Spleen (tissue), 11 donors: ENCODE data around the gene TYMP. TPM values are rescaled to one million over a fixed set of nuclear protein-coding genes. Genes with fewer than 3 reads are reported as not detected.

Source experiments
- DNase-seq: peaks from one replicate; pipeline ENCODE4 v3.0.0-alpha.2; 2020
- H3K27ac ChIP-seq, 8 donors: fragments of 200-600 bp; sonication (generic) in 7 of 8; 1 replicate in 4 of 8; 2 replicates in 4 of 8; pipeline versions ENCODE4 v1.5.0 to v1.8.0; 2016 to 2021; ENCODE audit warnings: inconsistent platforms in 4 of 8, mild to moderate bottlenecking in 4 of 8, moderate library complexity in 1 of 8
- H3K27me3 ChIP-seq, 7 donors: fragments of 200-600 bp; sonication (generic) in 6 of 7; replicated peaks in 1 of 7; 1 replicate in 4 of 7; 2 replicates in 3 of 7; pipeline versions ENCODE4 v1.5.0 to v1.8.0; 2016 to 2021; ENCODE audit warnings: inconsistent platforms in 3 of 7, mild to moderate bottlenecking in 1 of 7
- H3K36me3 ChIP-seq, 6 donors: fragments of 200-600 bp; sonication (generic) in 5 of 6; 1 replicate in 4 of 6; 2 replicates in 2 of 6; pipeline versions ENCODE4 v1.5.0 to v1.8.0; 2016 to 2021; ENCODE audit warnings: inconsistent platforms in 2 of 6
- H3K4me1 ChIP-seq, 6 donors: fragments of 200-600 bp; sonication (generic) in 5 of 6; 1 replicate in 3 of 6; 2 replicates in 3 of 6; pipeline versions ENCODE4 v1.5.0 to v1.8.0; 2016 to 2021; ENCODE audit warnings: inconsistent platforms in 3 of 6
- H3K4me3 ChIP-seq, 8 donors: fragments of 200-600 bp; sonication (generic) in 7 of 8; 1 replicate in 4 of 8; 2 replicates in 4 of 8; pipeline versions ENCODE4 v1.5.0 to v1.8.0; 2016 to 2021; ENCODE audit warnings: inconsistent platforms in 4 of 8, mild to moderate bottlenecking in 4 of 8, moderate library complexity in 2 of 8
- H3K9me3 ChIP-seq, 8 donors: fragments of 200-600 bp; sonication (generic) in 7 of 8; 1 replicate in 4 of 8; 2 replicates in 4 of 8; pipeline versions ENCODE4 v1.5.0 to v1.8.0; 2016 to 2021; ENCODE audit warnings: inconsistent platforms in 4 of 8
- POLR2A ChIP-seq, 3 donors: fragments of 450-650 bp; IDR thresholded peaks; one replicate each; pipeline ENCODE4 v1.5.1; 2017; ENCODE audit warnings: antibody characterized with exemption in 3 of 3, mild to moderate bottlenecking in 1 of 3
- POLR2AphosphoS5 ChIP-seq, 3 donors: sonication (generic); formaldehyde crosslinking; IDR thresholded peaks; one replicate each; pipeline ENCODE4 v1.5.1; 2017; ENCODE audit warnings: antibody characterized with exemption in 3 of 3
- WGBS, 5 donors: extraction: QIAGEN DNeasy Blood & Tissue Kit in 3 of 5; methylation state at CpG; one replicate each; pipeline versions ENCODE4 v1.1.5 to v1.1.7; 2013 to 2018; 5-methylcytosine and 5-hydroxymethylcytosine counted together
- intact Hi-C: fragments of 100-400 bp; cut with DNase I; formaldehyde crosslinking; loops from one replicate; pipeline ENCODE4 v1.15.0; 2023; ENCODE audit warnings: low total_unique reads
- polyA plus RNA-seq, 3 donors: library from polyadenylated mRNA; stranded (reverse); fragments of 200-250 nt; gene quantifications; one replicate each; pipeline ENCODE4 v1.2.1, GENCODE V29; 2013
- total RNA-seq, 7 donors: library from RNA; depleted of rRNA in 3 of 7; stranded (reverse); fragments of >200 nt in 3 of 7; fragmentation: NEBNext Ultra II Directional in 4 of 7; extraction: Animal tissue kit (Norgen Biotek cat#: 25700) in 4 of 7; gene quantifications; one replicate each; pipeline versions ENCODE4 v1.1.0 to v1.2.1, GENCODE V29; 2016 to 2021
- TF ChIP-seq, protein P1 (sequence below), 11 experiments: fragments of 200-600 bp in 7 of 11; fragments of 450-650 bp in 4 of 11; sonication (generic) in 4 of 11; IDR thresholded peaks in 8 of 11; conservative IDR thresholded peaks in 3 of 11; 1 replicate in 7 of 11; 2 replicates in 4 of 11; pipeline versions ENCODE4 v1.4.0 to v1.8.0; 2016 to 2021; ENCODE audit warnings: antibody characterized with exemption in 11 of 11, inconsistent platforms in 4 of 11, mild to moderate bottlenecking in 1 of 11
- donor health status: healthy with polysubstance abuse.
- donor health status: DM: no; HTN: no; CAD: no; lungs with moderate emphysema.
- donor health status: DM: no; HTN: no; CAD: no.
- donor health status: Bipolar disorder and iron deficiency.
- donor health status: healthy.
- donor health status: DM: no; HTN: no; CAD: no.
- donor health status: DM: yes; HTN: yes; CAD: no.

The TYMP gene
- total and polyA plus RNA-seq, 10 donors, result 73.7 to 284 (median 145) TPM

DNA sequence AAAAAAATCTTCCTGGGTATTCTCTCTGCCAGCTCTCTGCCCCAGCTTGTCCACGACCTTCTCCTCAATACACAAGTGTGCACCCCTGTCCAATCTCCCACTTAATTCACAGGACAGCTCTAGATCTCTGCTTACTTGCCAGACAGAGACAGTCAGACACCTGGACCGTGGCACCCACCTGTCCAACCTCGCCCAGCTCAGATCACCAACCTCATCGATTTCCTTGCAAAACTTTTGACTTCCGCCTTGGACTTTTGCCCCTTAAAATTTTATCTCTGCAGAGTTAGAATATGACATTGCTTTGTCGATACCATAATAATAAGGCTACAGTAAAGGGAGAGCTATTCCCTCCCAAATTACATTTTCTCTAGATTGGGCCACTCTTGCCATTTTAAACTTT is 32.7 kb downstream of the TYMP start:
- no peaks in the 10 kb centered on the region for H3K27me3 ChIP-seq
- H3K9me3 ChIP-seq, result no peaks in the 10 kb centered on the region
- no peak overlapping the region for H3K4me3 ChIP-seq
- TF ChIP-seq POLR2AphosphoS5 (IDR thresholded peaks at IDR 0.05), result no peak
- TF ChIP-seq, protein P1, sequence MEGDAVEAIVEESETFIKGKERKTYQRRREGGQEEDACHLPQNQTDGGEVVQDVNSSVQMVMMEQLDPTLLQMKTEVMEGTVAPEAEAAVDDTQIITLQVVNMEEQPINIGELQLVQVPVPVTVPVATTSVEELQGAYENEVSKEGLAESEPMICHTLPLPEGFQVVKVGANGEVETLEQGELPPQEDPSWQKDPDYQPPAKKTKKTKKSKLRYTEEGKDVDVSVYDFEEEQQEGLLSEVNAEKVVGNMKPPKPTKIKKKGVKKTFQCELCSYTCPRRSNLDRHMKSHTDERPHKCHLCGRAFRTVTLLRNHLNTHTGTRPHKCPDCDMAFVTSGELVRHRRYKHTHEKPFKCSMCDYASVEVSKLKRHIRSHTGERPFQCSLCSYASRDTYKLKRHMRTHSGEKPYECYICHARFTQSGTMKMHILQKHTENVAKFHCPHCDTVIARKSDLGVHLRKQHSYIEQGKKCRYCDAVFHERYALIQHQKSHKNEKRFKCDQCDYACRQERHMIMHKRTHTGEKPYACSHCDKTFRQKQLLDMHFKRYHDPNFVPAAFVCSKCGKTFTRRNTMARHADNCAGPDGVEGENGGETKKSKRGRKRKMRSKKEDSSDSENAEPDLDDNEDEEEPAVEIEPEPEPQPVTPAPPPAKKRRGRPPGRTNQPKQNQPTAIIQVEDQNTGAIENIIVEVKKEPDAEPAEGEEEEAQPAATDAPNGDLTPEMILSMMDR (IDR thresholded peaks at IDR 0.05 in 8 of 11, conservative IDR thresholded peaks at IDR 0.05 in 3 of 11), result no peak
- no peak for TF ChIP-seq POLR2A (IDR thresholded peaks at IDR 0.05)
- peaks cover 0 to 11% (median 7%) of the 10 kb centered on the region in 6 donors for H3K4me1 ChIP-seq
- WGBS, 5 donors, result 82 to 93% (median 88%) methylated on average over 6 of the region's 6 CpGs
- intact Hi-C loops, result loop anchor here (10.0 kb wide), 1 partner anchor 252 kb away; the partner anchor contains the start of gene TUBGCP6
- no peak overlapping the region for H3K27ac ChIP-seq
- peaks cover 0 to 10% (median under 1%) of the 10 kb centered on the region in 6 donors for H3K36me3 ChIP-seq
- no peak for DNase-seq

DNA sequence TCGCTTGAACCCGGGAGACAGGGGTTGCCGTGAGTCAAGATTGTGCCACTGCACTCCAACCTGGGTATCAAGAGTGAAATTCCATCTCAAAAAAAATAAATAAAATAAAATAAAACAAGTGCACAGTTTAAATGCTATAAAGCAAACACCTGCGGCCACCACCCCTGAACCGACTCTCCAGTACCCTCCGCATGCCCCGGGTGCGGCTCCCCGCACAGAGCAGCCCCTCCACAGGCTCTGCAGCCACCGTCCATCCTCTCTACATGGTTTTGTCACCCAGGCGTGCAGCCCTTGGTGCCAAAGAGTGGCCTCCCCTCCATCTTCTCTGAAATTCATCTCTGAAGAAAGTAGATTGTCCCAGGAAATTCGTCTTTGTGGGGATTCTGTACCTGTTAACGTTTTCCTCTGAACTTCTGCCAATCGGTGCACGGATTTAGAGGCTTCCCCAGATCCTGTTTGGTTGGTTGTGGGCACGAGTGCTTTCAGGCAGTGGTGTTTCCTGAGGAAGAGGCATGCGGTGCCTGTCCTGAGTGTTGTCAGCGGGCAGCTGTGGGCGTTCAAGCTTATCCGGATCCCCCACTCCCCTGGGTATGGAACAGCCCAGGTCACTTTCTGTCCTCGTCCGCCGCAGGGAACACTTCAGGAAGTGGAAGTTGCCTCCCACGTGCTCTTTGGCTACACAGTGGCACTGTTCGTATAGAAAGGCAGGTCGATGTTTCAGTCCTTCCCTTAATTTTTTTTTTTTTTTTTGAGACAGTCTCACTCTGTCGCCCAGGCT is 39.1 kb downstream of the TYMP start:
- H3K4me1 ChIP-seq, result peaks cover 0 to 11% (median 8%) of the 10 kb centered on the region in 6 donors
- H3K27me3 ChIP-seq, result peaks cover 0 to 34% (median 0%) of the 10 kb centered on the region in 7 donors
- 34 to 43% (median 37%) methylated on average over 27 of the region's 27 CpGs for WGBS, 5 donors
- H3K4me3 ChIP-seq, result no peak overlapping the region
- intact Hi-C loops, result loop anchor here (10.0 kb wide), 1 partner anchor 246 kb away; the partner anchor contains the start of gene TUBGCP6
- H3K36me3 ChIP-seq, result no peaks in the 10 kb centered on the region
- DNase-seq, result no peak
- H3K27ac ChIP-seq, result no peak overlapping the region
- TF ChIP-seq POLR2A (IDR thresholded peaks at IDR 0.05), result no peak
- TF ChIP-seq, protein P1 (IDR thresholded peaks at IDR 0.05 in 8 of 11, conservative IDR thresholded peaks at IDR 0.05 in 3 of 11), result no peak
- TF ChIP-seq POLR2AphosphoS5 (IDR thresholded peaks at IDR 0.05), result peak in 1 of 3 donors; percentile 31
- no peaks in the 10 kb centered on the region for H3K9me3 ChIP-seq

DNA sequence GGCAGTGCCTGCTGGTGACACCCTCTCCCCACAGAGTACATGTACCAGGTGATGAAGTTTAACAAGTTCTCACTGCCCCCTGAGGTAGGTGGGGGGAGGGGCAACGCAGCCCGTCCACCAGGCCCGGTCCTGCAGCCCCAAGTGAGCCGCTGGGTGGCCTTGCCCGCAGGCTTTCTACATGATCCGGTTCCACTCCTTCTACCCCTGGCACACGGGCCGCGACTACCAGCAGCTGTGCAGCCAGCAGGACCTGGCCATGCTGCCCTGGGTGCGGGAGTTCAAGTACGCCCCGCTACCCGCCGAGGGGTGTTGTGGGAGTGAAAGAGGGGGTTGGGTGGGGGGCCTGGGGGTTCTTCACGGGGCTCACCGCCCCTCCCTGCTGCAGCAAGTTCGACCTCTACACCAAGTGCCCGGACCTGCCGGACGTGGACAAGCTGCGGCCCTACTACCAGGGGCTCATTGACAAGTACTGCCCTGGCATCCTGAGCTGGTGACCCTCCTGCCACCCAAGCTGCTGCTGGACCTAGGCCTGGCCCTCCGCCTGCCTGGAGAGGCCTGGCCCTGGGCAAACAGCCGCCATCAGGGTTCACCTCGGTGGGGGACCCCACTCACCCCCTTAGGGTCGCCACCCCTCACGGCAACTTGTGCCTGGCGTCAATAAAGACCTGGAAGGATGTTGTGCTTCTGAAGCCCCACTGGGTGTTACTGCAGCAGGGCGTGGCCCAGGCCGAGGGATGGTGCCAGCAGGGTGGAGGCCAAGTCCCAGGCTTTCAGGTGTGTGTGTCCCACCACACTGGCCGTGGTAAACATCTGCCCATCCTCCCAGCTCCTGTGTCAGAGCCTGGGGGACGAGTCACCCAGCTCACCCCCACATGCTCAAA is 40.2 kb downstream of the TYMP start:
- Histone ChIP-seq H3K36me3 (no peaks in the 10 kb centered on the region), H3K27ac (no peak overlapping the region), H3K4me3 (no peak overlapping the region), H3K4me1 (peaks cover 0 to 11% (median 8%) of the 10 kb centered on the region in 6 donors), H3K9me3 (no peaks in the 10 kb centered on the region), H3K27me3 (peaks cover 0 to 36% (median 0%) of the 10 kb centered on the region in 7 donors)
- no peak for DNase-seq
- intact Hi-C loops, result loop anchor here (10.0 kb wide), 1 partner anchor 245 kb away; the partner anchor contains the start of gene TUBGCP6
- TF ChIP-seq, protein P1 (IDR thresholded peaks at IDR 0.05 in 8 of 11, conservative IDR thresholded peaks at IDR 0.05 in 3 of 11), result no peak
- TF ChIP-seq POLR2A (IDR thresholded peaks at IDR 0.05) (no peak), POLR2AphosphoS5 (IDR thresholded peaks at IDR 0.05) (no peak)
- 88 to 89% (median 89%) methylated on average over 20 to 31 of the region's 31 CpGs for WGBS, 5 donors
